ENCODE results near the gene SLC7A5.

GRCh38 chr16:87850009-87851006, 19.0 kb downstream of the SLC7A5 start:
- TF ChIP-seq REST (IDR thresholded peaks at IDR 0.05; ENCODE audit: low read depth) (no peak), MAX (IDR thresholded peaks at IDR 0.05) (no peak), YY1 (IDR thresholded peaks at IDR 0.05; ENCODE audit: low read depth) (no peak), EP300 (IDR thresholded peaks at IDR 0.05; ENCODE audit: borderline replicate concordance) (peak; percentile 48), RAD21 (IDR thresholded peaks at IDR 0.05; ENCODE audit: low read depth) (peak; percentile 72), NFIC (IDR thresholded peaks at IDR 0.05) (no peak), CEBPB (IDR thresholded peaks at IDR 0.05) (no peak), TAF1 (IDR thresholded peaks at IDR 0.05; ENCODE audit: low read depth) (no peak), EGR1 (IDR thresholded peaks at IDR 0.05) (no peak), TCF12 (IDR thresholded peaks at IDR 0.05; ENCODE audit: low read depth) (no peak)
